Activated B cell treated with CpG ODN at 0.5 μM for 24 hours (primary cell): ENCODE results near the gene ZCWPW1. TPM values are rescaled to one million over a fixed set of nuclear protein-coding genes. Genes with fewer than 3 reads are reported as not detected.
"Not testable (repeated sequence)": the region's sequence is repeated elsewhere in the genome, so short reads cannot be mapped to it uniquely, and the experiment has no call there.

Experiments
- ATAC-seq: fragments of 200-7000 bp; cut with Tn5 transposase; one replicate; pipeline ENCODE4 v1.10.0; 2021; ENCODE audit warnings: low read depth, mild to moderate bottlenecking, moderate library complexity
- CTCF ChIA-PET: fragments of 350-600 bp; sonication (Branson Sonifier 250); formaldehyde crosslinking; loops from one replicate; lab custom pipeline; 2021; ENCODE audit warnings: antibody characterized with exemption; lab: Charles Lee
- POLR2A ChIA-PET: fragments of 350-600 bp; sonication (Branson Sonifier 250); formaldehyde crosslinking; loops from one replicate; lab custom pipeline; 2021; ENCODE audit warnings: antibody characterized with exemption; lab: Charles Lee
- DNase-seq: peaks from one replicate; pipeline ENCODE4 v3.0.0; 2022
- H3K27ac Mint-ChIP-seq: one replicate; pipeline ENCODE4 v1.8.0; 2020; ENCODE audit warnings: mixed read lengths
- H3K27me3 Mint-ChIP-seq: one replicate; pipeline ENCODE4 v1.8.0; 2021; ENCODE audit warnings: mixed read lengths
- H3K36me3 Mint-ChIP-seq: one replicate; pipeline ENCODE4 v1.8.0; 2021; ENCODE audit warnings: low read depth, mixed read lengths
- H3K4me1 Mint-ChIP-seq: one replicate; pipeline ENCODE4 v1.8.0; 2021; ENCODE audit warnings: mixed read lengths
- H3K4me3 Mint-ChIP-seq: one replicate; pipeline ENCODE4 v1.8.0; 2020; ENCODE audit warnings: mild to moderate bottlenecking, mixed read lengths
- H3K9me3 Mint-ChIP-seq: one replicate; pipeline ENCODE4 v1.8.0; 2020; ENCODE audit warnings: mixed read lengths
- CTCF ChIP-seq: fragments of 200-600 bp; IDR thresholded peaks from one replicate; pipeline ENCODE4 v1.8.0; 2022; ENCODE audit warnings: antibody characterized with exemption, mild to moderate bottlenecking
- intact Hi-C: fragments of 100-400 bp; cut with micrococcal nuclease; formaldehyde crosslinking; loops from one replicate; pipeline ENCODE4 v1.15.1; 2024
- total RNA-seq: library from RNA; stranded (reverse); gene quantifications from 2 replicates; pipeline ENCODE4 v1.2.3, GENCODE V29; 2022

The ZCWPW1 gene
- total RNA-seq, 1 donor from 2014 or later: 10.8 TPM

GRCh38 chr7:100446040-100446439 lies 17.5 kb upstream of the ZCWPW1 start:
- Mint-ChIP-seq H3K4me3 (no peak overlapping the region), H3K36me3 (no peaks in the 10 kb centered on the region), H3K9me3 (no peaks in the 10 kb centered on the region), H3K4me1 (peaks cover 27% of the 10 kb centered on the region), H3K27me3 (no peaks in the 10 kb centered on the region), H3K27ac (no peak overlapping the region)
- ChIA-PET CTCF (interaction anchor here (1.1 kb wide), 1 partner anchor 115 kb away, joined by 3 read pairs; no protein-coding TSS in a partner anchor), POLR2A (interaction anchor here (1.8 to 2.3 kb wide), 3 partner anchors 9 to 17 kb away, joined by 6 to 12 read pairs (median 6); partner anchors contain the start of genes MEPCE, PPP1R35 and ZCWPW1)
- no peak for TF ChIP-seq CTCF
- DNase-seq (no peak), ATAC-seq (no peak)
- intact Hi-C loops: no loop called here

GRCh38 chr7:100444311-100445278 lies 16.1 kb upstream of the ZCWPW1 start:
- intact Hi-C loops: no loop called here
- Mint-ChIP-seq H3K4me3 (no peak overlapping the region), H3K4me1 (peaks cover 18% of the 10 kb centered on the region), H3K36me3 (no peaks in the 10 kb centered on the region), H3K27me3 (no peaks in the 10 kb centered on the region), H3K9me3 (no peaks in the 10 kb centered on the region), H3K27ac (peak overlapping the region; percentile 53)
- TF ChIP-seq CTCF: no peak
- ATAC-seq (peak; percentile 60), DNase-seq (no peak)
- ChIA-PET POLR2A (interaction anchor here (0.6 to 2.3 kb wide), 13 partner anchors 8 to 351 kb away, joined by 3 to 15 read pairs (median 6); partner anchors contain the start of genes FBXO24, LRCH4, MEPCE and PPP1R35), CTCF (interaction anchor here (2.0 kb wide), 1 partner anchor 11 kb away, joined by 5 read pairs; no protein-coding TSS in a partner anchor)

- H3K9me3 Mint-ChIP-seq: no peaks in the 10 kb centered on the region
- DNase-seq (no peak), ATAC-seq (no peak)
- no peaks in the 10 kb centered on the region for H3K27me3 Mint-ChIP-seq
- intact Hi-C loops: no loop called here
- CTCF ChIA-PET: no interaction called here
- no peak for TF ChIP-seq CTCF
- POLR2A ChIA-PET: interaction anchor here (1.6 kb wide), 1 partner anchor 143 kb away, joined by 5 read pairs; the partner anchor contains the start of genes FBXO24 and LRCH4
- H3K36me3 Mint-ChIP-seq: no peaks in the 10 kb centered on the region
- peak overlapping the region; percentile 19 for H3K27ac Mint-ChIP-seq
- H3K4me1 Mint-ChIP-seq: peaks cover 18% of the 10 kb centered on the region
- H3K4me3 Mint-ChIP-seq: no peak overlapping the region
Observed at GRCh38 chr7:100443096-100443840, 14.8 kb upstream of the ZCWPW1 start.

- Mint-ChIP-seq H3K27ac (no peak overlapping the region), H3K4me3 (no peak overlapping the region)
- CTCF ChIA-PET: interaction anchor here (0.7 kb wide), 1 partner anchor 80 kb away, joined by 3 read pairs; no protein-coding TSS in a partner anchor
Observed at GRCh38 chr7:100441641-100442535, 13.4 kb upstream of the ZCWPW1 start.

GRCh38 chr7:100439244-100439643 lies 10.7 kb upstream of the ZCWPW1 start:
- intact Hi-C loops: loop anchor here (10.0 kb wide), 1 partner anchor 816 kb away; no protein-coding TSS in a partner anchor
- POLR2A ChIA-PET: interaction anchor here (3.8 kb wide), 1 partner anchor 10 kb away, joined by 48 read pairs; the partner anchor contains the start of genes MEPCE and ZCWPW1
- DNase-seq, H3K9me3 Mint-ChIP-seq, H3K4me3 Mint-ChIP-seq, H3K27me3 Mint-ChIP-seq, ATAC-seq, CTCF ChIA-PET, H3K27ac Mint-ChIP-seq: not testable (repeated sequence)
- Mint-ChIP-seq H3K36me3 (peaks cover 14% of the 10 kb centered on the region), H3K4me1 (peaks cover 19% of the 10 kb centered on the region)

More at GRCh38 chr7:100441641-100442535, 13.4 kb upstream of the ZCWPW1 start:
- POLR2A ChIA-PET: interaction anchor here (0.8 to 1.3 kb wide), 2 partner anchors 12 to 13 kb away, joined by 3 read pairs; partner anchors contain the start of gene MEPCE
- Mint-ChIP-seq H3K4me1 (peaks cover 20% of the 10 kb centered on the region), H3K9me3 (no peaks in the 10 kb centered on the region), H3K27me3 (no peaks in the 10 kb centered on the region), H3K36me3 (no peaks in the 10 kb centered on the region)
- DNase-seq: no peak
- no peak for TF ChIP-seq CTCF
- no peak for ATAC-seq
- intact Hi-C loops: no loop called here

GRCh38 chr7:100438731-100439130 lies 10.2 kb upstream of the ZCWPW1 start:
- Mint-ChIP-seq H3K4me1 (peaks cover 24% of the 10 kb centered on the region), H3K36me3 (peaks cover 19% of the 10 kb centered on the region)
- H3K27ac Mint-ChIP-seq, CTCF ChIA-PET, ATAC-seq, DNase-seq, H3K27me3 Mint-ChIP-seq, H3K9me3 Mint-ChIP-seq, H3K4me3 Mint-ChIP-seq: not testable (repeated sequence)
- intact Hi-C loops: loop anchor here (10.0 kb wide), 1 partner anchor 816 kb away; no protein-coding TSS in a partner anchor
- POLR2A ChIA-PET: interaction anchor here (0.6 to 3.8 kb wide), 6 partner anchors 10 to 436 kb away, joined by 3 to 48 read pairs (median 6); partner anchors contain the start of genes MEPCE, MOSPD3, SRRT and ZCWPW1
